SH-SY5Y (cell line): ENCODE results near the gene FAM240A.

Experiments
- GATA2 ChIP-seq: IDR thresholded peaks from 2 replicates; pipeline ENCODE4 v1.6.1; 2011; ENCODE audit warnings: mild to moderate bottlenecking, low read depth, low read length
- GATA3 ChIP-seq: IDR thresholded peaks from 2 replicates; pipeline ENCODE4 v1.6.1; 2011; ENCODE audit warnings: low read depth, mild to moderate bottlenecking, low read length, moderate library complexity

GRCh38 chr3:46615976-46616375 lies 3.7 kb downstream of the FAM240A start:
- no peak for TF ChIP-seq GATA2
- TF ChIP-seq GATA3 = no peak
